GOT3 (cell line): ENCODE measurements around the gene KLHL3.
"Not testable (repeated sequence)": the region's sequence is repeated elsewhere in the genome, so short reads cannot be mapped to it uniquely, and the experiment has no call there.

Experiments
- DNase-seq: peaks from one replicate; lab custom pipeline; 2025; ENCODE audit warnings: mixed read lengths; lab: John Stamatoyannopoulos, UW

KLHL3 gene, protein sequence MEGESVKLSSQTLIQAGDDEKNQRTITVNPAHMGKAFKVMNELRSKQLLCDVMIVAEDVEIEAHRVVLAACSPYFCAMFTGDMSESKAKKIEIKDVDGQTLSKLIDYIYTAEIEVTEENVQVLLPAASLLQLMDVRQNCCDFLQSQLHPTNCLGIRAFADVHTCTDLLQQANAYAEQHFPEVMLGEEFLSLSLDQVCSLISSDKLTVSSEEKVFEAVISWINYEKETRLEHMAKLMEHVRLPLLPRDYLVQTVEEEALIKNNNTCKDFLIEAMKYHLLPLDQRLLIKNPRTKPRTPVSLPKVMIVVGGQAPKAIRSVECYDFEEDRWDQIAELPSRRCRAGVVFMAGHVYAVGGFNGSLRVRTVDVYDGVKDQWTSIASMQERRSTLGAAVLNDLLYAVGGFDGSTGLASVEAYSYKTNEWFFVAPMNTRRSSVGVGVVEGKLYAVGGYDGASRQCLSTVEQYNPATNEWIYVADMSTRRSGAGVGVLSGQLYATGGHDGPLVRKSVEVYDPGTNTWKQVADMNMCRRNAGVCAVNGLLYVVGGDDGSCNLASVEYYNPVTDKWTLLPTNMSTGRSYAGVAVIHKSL

DNA sequence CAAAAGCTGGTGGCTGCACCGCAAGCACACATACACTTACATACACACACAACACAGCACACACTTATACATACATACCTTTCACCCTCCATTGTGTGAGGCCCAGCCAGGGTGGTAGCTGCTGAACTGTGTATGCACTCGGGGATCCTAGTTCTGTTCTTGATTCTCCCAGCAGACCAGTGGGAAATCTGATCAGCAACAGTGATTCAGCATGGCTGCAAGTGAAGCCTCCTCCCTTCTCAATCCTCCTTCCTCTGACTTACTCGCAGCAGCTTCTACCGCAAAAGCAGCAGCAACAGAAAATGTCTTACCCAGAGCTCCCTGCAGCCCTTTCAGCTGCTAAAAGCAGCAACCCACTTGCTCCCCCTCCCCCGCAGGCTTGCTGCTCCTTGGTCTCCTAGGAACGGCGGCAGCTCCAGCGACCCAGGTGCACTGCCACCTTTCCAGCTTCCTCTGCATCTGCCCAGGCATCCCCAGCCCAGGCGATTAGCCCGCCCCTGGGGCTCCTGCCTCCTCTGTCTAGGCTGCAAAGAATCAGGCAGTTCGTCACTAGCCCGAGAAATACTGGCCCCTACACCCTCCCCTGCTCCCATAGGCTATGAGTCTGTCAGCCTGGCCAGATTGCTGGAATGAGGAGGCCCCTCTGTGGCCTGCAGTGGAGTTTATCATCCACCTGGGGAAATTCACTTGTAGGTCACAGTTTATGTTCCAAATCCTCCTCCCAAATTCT lies at the start of gene KLHL3:
TSS of gene KLHL3 (minus strand) at position 535 of the 730 bp plus-strand sequence. CDS start at position 92, 443 bp downstream.
- DNase-seq, result no peak

DNA sequence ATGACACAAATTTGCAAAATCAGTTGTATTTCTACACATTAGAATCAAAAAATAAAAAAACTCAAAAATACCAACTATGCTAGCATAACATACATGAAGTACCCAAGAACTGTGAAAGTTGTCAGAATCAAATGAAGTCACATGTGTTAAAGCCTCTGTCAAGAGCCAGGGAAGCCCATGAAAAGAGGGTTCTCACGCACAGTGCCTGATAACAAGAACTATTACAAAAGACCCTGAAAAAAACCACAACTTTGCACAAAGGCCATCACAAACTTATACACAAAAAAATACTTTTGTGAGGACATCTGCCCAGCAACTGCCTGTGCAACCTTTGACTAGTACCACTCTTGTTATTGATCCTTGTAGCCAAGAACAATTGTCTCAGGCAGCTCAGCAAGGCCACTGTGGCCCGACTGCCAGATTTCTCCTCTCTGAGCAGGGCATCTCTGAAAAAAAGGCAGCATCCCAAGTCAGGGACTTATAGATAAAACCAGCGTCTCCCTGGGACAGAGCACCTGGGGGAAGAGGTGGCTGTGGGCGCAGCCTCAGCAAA lies 47.2 kb upstream of the KLHL3 start:
- no peak for DNase-seq

DNA sequence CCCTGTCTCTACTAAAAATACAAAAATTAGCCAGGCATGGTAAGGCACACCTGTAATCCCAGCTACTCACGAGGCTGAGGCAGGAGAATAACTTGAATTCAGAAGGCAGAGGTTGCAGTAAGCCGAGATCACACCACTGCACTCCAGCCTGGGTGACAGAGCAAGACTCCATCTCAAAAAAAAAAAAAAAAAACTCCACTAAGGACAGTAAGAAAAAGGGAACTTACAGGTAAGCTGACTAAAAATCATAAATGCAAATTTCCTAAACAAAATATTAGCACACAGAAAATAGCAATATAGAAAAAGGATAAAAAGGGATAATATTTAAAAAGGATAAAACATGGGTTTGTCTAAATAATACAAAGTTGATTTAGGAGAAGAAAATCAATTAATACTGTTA lies 46.2 kb upstream of the KLHL3 start:
- DNase-seq, result no peak

DNA sequence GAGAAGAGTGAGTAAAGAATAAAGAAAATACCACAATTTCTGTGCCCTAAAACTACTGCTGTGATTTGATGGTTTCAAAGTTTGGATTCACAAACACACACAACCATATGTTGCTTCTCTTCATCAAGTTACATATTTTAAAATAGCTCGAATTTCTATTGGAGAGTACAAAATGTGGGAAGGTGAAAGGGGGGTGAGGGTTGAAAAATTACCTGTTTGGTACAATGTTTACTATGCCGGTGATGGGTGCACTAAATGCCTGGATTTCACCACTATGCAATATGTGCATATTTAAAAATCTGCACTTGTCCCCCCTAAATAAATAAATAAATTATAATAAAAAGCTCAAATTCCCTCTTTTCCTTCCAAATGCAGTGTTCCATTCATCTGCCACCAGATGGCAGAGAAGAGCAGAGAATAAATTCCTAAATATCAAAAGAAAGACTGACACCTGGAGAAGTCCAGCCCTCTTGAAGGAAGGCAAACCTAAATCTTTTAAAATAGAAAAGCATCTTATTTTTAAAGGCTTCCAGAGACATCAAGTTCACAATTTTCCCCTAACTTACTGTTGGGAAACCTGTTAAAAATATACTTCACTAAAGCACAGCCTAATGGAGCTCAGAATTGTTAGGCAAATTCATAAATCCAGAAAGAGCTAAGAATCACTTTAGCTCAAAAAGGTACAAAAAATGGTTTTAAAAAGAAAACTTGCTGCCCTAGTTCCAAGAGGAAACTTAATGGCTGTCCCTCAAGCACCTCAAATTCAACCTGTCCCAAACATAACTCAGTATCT lies 43.1 kb upstream of the KLHL3 start:
- DNase-seq, result no peak

DNA sequence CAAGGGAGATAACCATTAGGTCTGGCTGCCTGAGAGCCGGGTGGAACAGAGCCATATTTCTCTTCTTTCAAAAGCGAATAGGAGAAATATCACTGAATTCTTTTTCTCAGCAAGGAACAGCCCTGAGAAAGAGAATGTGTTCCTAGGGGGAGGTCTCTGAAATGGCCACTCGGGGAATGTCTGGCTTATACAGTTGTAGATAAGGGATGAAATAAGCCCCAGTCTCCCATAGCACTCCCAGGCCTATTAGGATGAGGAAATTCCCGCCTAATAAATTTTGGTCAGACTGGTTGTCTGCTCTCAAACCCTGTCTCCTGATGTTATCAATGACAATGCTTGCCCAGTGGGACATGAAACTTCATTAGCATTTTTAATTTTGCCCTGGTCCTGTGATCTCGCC lies 32.0 kb upstream of the KLHL3 start:
- not testable (repeated sequence) for DNase-seq

DNA sequence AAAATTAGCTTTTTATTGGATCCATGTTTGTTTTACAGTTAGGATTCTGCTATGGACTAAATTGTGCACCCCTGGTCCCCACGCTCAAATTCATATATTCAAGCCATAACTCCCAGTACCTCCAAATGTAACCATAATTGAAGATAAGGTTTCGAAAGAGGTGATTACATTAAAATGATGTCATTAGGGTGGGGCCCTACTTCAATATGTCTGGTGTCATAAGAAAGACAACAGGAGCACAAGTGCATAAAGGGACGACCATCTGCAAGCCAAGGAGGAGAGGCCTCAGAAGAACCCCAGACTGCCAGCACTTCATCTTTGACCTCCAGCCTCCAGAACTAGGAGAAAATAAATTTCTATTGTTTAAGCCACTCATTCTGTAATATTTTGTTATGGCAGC lies 25.7 kb upstream of the KLHL3 start:
- no peak for DNase-seq

DNA sequence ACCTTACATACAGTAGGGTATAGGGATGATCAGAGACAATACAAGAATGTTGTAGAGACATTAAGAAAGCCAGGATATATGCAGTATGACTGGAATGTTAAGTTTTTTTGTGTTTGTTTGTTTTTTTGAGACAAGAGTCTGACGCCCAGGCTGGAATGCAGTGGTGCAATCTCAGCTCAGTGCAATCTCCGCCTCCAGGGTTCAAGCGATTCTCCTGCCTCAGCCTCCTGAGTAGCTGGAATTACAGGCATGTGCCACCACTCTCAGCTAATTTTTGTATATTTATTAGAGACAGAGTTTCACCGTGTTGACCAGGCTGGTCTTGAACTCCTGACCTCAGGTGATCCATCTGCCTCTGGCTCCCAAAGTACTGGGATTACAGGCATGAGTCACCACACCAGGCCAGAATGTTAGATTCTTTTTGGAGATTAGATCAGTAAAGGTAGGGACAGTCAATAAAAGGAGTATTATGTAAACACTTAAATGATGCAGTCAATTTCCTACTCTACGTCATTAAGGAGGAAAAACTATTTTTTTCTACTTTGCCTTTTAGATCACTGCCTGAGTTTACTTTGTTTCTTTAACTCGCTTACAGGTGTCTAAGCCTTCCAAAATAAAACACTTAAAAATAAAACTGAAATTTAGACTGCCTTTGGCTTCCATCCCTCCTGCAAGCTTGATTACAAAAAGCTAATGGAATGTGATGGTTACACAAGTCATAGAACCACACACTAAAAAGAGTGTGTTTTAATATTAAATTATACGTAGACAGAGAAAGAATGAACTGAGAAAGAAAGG lies 25.0 kb upstream of the KLHL3 start:
- DNase-seq, result no peak

DNA sequence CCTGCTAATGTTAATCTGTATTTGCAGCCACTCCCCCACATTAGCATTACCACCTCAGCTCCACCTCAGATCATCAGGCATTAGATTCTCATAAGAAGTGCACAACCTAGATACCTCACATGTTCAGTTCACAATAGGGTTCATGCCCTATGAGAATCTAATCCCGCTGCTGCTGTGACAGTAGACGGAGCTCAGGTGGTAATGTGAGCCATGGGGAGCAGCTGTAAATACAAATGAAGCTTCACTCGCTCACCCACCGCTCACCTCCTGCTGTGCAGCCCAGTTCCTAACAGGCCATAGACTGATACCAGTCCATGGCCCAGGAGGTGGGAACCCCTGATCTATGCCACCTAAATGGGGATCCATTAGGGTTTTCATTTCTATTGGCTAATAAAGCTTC lies 24.4 kb upstream of the KLHL3 start:
- DNase-seq, result no peak

DNA sequence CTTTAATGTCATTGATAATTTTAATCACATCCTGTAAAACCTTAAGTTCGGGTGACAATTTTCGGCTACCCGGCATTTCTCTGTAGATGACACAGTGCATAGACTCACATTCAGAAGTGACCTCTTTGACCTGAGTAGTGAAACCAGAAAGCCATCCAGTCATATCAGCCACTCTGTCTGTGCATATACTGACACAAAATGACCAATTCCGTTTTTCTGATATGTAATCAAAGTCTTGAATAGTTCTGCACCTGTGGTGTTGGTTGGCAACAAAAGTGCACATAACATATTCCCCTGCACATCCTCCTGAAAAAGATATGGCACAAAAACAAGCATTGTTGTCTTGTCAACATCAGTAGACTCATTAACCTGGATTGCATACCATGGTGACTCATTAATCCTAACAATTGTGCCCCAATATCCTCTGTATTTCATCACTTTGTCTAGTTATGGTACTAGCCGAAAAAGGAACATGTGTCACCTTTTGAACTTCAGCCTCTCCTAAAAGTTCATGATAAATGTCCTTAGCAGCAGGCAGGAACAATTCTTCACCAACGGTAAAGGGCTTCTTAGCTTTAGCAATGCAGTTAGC lies 22.9 kb upstream of the KLHL3 start:
- DNase-seq, result no peak

DNA sequence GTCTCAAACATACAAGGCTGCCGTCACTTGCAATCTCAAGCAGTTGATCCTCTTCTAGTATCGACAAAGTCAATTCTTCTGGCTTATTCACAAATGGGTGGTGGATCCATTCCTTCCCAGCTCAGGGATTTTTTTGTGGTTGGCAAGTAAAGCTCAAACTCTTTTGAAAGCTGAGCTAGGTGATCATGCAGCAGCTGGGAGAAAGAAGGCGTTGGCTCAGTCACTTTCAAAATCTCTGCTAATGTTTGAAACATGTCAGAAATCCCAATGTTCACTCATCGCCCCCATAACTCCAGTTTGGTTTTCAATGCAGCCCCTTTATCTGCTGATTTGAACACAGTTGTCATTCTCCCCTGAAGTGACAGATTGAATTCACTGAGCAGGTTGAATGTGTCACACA lies 22.2 kb upstream of the KLHL3 start:
- no peak for DNase-seq

DNA sequence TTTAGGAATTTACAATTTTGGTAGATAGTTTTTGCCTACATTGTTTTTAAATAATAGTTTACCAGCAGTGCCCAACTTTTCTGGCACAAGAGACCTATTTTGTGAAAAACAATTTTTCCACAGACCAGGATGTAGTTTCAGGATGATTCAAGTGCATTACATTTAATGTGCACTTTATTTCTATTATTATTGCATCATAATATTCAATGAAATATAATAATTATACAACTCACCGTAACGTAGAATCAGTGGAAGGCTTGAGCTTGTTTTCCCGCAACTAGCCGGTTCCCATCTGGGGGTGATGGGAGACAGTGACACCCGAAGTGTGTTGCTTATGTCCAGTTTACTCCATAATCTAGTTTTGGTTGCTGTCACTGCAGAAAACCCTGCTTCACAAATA lies 21.7 kb upstream of the KLHL3 start:
- no peak for DNase-seq

DNA sequence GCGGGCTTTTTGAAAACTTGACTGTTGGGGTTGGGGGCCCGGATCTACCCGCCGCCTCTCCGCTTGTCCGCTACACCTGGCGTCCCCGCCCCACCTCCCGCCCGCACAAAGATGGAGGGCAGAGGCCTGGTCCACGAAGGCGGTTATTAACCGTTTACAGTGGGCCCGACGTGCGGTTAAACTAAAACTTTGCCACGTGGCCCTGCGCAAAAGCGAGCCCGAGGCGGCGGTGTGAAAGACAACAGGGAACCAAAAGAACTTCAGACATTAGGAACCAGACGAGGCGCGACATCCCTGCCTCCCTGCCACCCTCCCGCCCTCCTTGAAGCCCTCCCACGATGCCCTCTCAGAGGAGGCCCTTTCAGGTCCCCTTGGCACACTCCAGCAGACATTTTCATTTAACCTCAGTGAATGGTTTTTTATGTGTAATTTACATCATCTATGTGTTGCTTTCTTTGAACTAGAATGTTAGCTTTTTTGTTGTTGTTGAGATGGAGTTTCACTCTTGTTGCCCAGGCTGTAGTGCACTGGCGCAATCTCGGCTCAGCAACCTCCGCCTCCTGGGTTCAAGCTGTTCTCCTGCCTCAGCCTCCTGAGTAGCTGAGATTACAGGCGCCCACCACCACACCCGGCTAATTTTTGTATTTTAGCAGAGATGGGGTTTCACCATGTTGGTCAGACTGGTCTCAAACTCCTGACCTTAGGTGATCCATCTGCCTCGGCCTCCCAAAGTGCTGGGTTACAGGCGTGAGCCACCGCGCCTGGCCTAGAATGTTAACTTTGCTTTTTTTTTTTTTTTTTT lies 19.3 kb upstream of the KLHL3 start:
- no peak for DNase-seq

DNA sequence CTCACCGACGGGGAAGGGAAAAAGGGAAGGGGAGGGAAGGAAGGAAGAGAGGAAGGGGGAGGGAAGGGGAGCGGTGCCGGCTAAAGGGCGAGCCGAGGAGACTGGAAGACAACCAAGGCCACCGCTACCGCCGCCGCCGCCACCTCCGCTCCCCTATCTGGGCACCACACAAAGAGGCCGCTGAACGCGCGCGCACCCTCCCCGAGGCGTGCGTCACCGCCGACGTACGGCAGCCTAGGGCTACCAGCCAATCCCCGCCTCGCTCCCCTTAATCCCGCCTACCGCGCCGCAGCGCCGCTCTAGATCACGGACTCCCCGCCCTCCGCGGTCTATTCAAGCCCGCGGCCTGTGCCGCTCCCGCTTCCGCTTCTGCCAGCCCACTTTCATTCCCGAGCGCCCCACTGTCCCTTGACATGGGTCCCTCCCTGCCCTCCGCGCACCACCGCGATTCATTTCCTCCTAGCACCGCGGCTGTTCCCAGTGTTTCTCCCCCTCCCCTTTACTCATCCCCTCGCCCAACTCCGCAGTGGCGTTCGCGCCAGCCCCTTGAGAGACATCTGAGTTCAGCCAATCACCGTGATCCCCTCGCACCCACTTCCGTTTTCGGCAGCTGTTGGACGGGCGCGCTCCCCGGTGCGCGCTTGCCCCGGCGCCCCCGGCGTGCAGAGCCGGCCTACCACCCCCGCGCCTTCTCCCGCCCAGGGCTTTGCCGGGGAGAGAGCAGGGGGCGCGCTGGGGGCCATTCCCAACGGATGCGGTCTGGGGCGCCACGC lies 18.5 kb upstream of the KLHL3 start, which contains the start of gene HNRNPA0:
TSS of gene HNRNPA0 (minus strand) at position 176 of the 773 bp plus-strand sequence. CDS start 297 bp downstream, outside the sequence.
- peak; percentile 97 for DNase-seq

DNA sequence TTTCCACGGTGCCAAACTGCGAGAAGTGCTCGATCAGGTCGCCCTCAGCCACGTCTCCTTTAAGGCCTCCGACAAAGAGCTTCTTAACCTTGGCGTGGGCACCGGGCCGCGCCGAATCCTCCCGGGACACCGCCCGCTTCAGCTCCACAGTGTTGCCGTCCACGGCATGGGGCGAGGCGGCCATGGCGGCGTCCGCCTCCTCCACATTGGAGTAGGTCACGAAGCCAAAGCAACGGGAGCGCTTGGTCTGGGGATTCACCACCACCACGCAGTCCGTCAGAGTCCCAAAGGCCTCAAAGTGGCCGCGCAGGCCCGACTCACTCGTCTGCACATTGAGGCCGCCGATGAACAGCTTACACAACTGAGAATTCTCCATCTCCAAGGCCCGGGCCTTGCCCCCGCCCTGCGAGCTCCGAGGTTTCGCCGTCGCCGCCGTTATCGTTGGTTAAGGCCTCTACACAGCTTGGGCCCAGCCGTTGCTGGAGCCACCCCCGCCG lies 17.9 kb upstream of the KLHL3 start:
- no peak for DNase-seq

DNA sequence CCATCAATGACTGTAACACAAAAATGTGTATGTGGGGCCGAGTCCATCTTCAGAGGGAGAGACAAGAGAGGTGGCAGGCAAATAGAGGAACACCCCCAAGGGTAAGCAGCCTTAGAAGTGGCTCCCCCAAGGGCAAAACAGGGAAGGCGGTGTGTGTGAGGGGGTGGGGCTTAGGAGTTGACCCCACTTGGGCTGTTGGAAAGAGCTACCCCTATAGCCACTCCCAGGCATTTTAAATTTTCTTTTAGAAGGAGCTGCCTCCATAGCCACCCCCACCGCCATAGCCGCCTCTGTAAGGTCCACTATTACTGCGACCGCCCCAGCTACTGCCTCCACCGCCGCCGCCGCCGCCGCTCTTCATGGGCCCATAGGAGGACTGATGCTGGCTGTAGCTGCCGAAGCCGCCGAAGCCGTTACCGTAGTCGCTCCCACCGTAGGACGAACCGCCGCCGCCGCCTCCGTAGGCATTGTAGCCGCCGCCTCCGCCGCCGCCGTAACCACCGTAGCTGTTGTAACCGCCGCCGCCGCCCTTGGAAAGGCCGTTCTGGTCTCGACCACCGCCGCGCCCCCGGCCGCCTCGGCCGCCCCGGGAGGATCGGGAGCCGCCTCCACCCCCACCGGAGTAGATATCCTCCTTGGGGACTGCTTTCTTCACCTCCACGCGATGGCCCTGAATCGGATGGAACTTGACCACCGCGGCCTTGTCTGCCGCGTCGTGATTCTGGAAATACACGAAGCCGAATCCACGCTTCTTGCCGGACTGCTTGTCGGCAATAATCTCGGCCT lies 17.2 kb upstream of the KLHL3 start:
- DNase-seq, result no peak

DNA sequence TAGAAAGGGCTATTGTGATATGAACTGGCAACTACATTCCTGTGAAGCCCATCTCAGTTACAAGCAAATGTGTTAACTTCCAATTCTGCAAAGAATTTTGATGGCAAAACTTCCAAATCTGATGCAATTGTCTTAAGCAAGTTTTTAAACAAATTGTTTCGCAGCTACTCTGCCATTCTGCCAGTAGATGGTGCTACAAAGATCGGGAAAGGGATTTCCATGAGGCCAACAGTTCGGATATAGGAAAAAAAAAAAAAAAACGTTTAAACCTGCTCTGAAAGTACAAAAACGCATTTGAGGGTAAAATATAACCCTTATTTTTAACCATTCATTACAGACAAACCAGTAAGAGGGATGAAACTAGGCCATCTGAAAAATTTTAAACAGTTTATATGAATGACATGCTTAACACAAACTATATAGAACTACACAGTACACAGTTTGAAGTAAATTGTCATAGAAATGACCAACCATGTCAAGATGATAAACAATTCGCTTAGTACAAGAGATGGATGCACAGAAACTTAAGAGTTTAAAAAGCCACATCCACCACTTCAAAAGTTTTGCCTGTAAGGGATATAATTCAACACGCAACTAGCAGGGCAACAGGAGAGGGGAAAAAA lies 16.1 kb upstream of the KLHL3 start:
- no peak for DNase-seq

DNA sequence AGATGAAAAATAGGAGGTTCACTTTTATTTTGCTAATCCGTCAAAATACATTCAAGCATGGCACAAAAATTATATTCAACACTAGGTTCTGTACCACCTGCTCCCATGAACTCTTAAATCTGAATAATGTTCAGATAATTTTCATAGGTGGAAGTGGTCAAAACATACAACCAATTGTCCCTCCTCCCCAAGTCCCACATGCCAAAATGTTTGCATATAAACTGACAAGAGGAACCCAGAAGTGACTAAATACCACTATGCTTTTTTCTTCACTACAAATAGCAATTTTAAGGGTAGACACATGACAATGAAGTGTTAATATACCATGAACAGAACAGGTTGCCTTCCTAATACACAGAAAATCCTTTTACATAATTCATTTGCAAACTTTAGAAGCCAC lies 14.5 kb upstream of the KLHL3 start:
- no peak for DNase-seq
